ENCODE results near the gene ADCY2. TPM values are rescaled to one million over a fixed set of nuclear protein-coding genes. Genes with fewer than 3 reads are reported as not detected.

Gene ADCY2
- total and polyA plus RNA-seq, 9 of the 15 experiments (the other 6 are each of a cell fraction or from before 2014, with no cell fraction given): 0.01 to 0.15 (median 0.03) TPM; not detected in 5

DNA sequence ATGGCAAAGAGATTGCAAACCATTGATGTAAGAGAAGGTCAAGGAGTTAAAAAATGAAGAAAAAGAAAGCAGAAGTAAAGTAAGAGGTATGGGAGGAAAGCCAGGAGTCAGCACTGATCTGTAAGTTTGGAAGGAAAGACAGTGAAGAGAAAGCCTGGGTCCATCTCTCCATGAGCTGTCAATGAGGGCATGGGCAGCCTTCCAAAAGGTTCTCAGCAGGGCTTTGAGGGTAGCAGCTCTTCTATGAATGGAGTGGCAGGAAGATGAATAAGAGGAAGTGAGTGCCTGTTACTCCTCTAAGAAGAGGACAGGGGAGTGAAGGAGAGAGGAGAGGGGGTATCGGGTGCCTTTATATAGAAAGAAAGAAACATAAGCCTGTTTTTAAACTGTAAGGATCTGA is 97.1 kb downstream of the ADCY2 start:
- in situ Hi-C loops (cut with MboI): no loop called here
- no peaks in the 10 kb centered on the region for H3K4me1 ChIP-seq (replicated peaks in 1 of 2; ENCODE audit: control insufficient read depth in 2 of 2, insufficient read depth in 2 of 2, low read length in 2 of 2)
- TF ChIP-seq HNRNPL (IDR thresholded peaks at IDR 0.05; ENCODE audit: low read depth, low read length) (no peak), PRDM10 (IDR thresholded peaks at IDR 0.05; ENCODE audit: partially characterized antibody) (no peak), C11orf30 (IDR thresholded peaks at IDR 0.05; ENCODE audit: low read depth) (no peak), ZNF785 (CRISPR knock-in tag; IDR thresholded peaks at IDR 0.05) (no peak), ZNF76 (CRISPR knock-in tag; IDR thresholded peaks at IDR 0.05; ENCODE audit: borderline replicate concordance) (no peak), NR2F6 (CRISPR knock-in tag; IDR thresholded peaks at IDR 0.05) (no peak), ZNF696 (CRISPR knock-in tag; conservative IDR thresholded peaks at IDR 0.05) (no peak), KLF16 (IDR thresholded peaks at IDR 0.05) (no peak), ZFX (CRISPR knock-in tag; IDR thresholded peaks at IDR 0.05) (no peak), HOMEZ (CRISPR knock-in tag; IDR thresholded peaks at IDR 0.05) (no peak), WHSC1 (IDR thresholded peaks at IDR 0.05; ENCODE audit: low read length) (no peak), SETDB1 (IDR thresholded peaks at IDR 0.05; ENCODE audit: low read length) (no peak)
- TF ChIP-seq, protein P1, sequence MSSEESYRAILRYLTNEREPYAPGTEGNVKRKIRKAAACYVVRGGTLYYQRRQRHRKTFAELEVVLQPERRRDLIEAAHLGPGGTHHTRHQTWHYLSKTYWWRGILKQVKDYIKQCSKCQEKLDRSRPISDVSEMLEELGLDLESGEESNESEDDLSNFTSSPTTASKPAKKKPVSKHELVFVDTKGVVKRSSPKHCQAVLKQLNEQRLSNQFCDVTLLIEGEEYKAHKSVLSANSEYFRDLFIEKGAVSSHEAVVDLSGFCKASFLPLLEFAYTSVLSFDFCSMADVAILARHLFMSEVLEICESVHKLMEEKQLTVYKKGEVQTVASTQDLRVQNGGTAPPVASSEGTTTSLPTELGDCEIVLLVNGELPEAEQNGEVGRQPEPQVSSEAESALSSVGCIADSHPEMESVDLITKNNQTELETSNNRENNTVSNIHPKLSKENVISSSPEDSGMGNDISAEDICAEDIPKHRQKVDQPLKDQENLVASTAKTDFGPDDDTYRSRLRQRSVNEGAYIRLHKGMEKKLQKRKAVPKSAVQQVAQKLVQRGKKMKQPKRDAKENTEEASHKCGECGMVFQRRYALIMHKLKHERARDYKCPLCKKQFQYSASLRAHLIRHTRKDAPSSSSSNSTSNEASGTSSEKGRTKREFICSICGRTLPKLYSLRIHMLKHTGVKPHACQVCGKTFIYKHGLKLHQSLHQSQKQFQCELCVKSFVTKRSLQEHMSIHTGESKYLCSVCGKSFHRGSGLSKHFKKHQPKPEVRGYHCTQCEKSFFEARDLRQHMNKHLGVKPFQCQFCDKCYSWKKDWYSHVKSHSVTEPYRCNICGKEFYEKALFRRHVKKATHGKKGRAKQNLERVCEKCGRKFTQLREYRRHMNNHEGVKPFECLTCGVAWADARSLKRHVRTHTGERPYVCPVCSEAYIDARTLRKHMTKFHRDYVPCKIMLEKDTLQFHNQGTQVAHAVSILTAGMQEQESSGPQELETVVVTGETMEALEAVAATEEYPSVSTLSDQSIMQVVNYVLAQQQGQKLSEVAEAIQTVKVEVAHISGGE (CRISPR knock-in tag; IDR thresholded peaks at IDR 0.05): no peak
- H3K9me1 ChIP-seq (ENCODE audit: control insufficient read depth, insufficient read depth, low read length): no peaks in the 10 kb centered on the region
- no peaks in the 10 kb centered on the region for H3K9me3 ChIP-seq (replicated peaks; ENCODE audit: control insufficient read depth, insufficient read depth, low read depth, low read length)
- ATAC-seq (no peak), DNase-seq (ENCODE audit: extremely low read depth in 1 of 4, low spot score in 3 of 4) (no peak), FAIRE-seq (no peak)
- 0% methylated on average over 1 of the region's 1 CpG for WGBS (ENCODE audit: insufficient coverage, low coverage, missing lambda C conversion rate)
- ChIA-PET POLR2A (no interaction called here), CTCF (ENCODE audit: low intra/inter-chr PET ratio) (no interaction called here)
- H3K27me3 ChIP-seq (ENCODE audit: control insufficient read depth in 2 of 2, insufficient read depth in 2 of 2, low read length in 2 of 2): no peaks in the 10 kb centered on the region
- no peak overlapping the region for H3K27ac ChIP-seq (ENCODE audit: extremely low read depth, low read depth, low read length)
- no peak overlapping the region for H3K4me2 ChIP-seq (ENCODE audit: insufficient read depth, low read length)
- no peaks in the 10 kb centered on the region for H3K79me2 ChIP-seq (ENCODE audit: control insufficient read depth, insufficient read depth, low read length)
- intact Hi-C loops (cut with micrococcal nuclease): no loop called here
- H3K9ac ChIP-seq (ENCODE audit: insufficient read depth in 1 of 2, low read depth in 2 of 2, low read length in 2 of 2): no peak overlapping the region
- H2AFZ ChIP-seq (ENCODE audit: low read depth, low read length): no peak overlapping the region
- no peaks in the 10 kb centered on the region for H3K36me3 ChIP-seq (ENCODE audit: control insufficient read depth, insufficient read depth, low read length)
- BruUV-seq (replicated peaks): no TSS peak
- no peak overlapping the region for H3K4me3 ChIP-seq
- H4K20me1 ChIP-seq (replicated peaks; ENCODE audit: control insufficient read depth, insufficient read depth, low read length): no peaks in the 10 kb centered on the region

All from K562 (cell line).